Measurements from ENCODE around the gene TNFRSF14. TPM values are rescaled to one million over a fixed set of nuclear protein-coding genes. Genes with fewer than 3 reads are reported as not detected.

The TNFRSF14 gene
- total and polyA plus RNA-seq, 2 of the 13 experiments (the other 11 are each of a cell fraction or from before 2014, with no cell fraction given), result 11.9 to 49.9 TPM

- ChIA-PET POLR2A (interaction anchor here (3.6 to 3.9 kb wide), 2 partner anchors 19 to 114 kb away, joined by 16 to 38 read pairs; partner anchors contain the start of gene PEX10), CTCF (ENCODE audit: low intra/inter-chr PET ratio, low total read pairs) (no interaction called here)
- no TSS peak for BruUV-seq (replicated peaks)
- Histone ChIP-seq H3K4me3 (replicated peaks in 1 of 3; ENCODE audit: insufficient read depth in 1 of 3, low read depth in 2 of 3, low read length in 3 of 3) (peak overlapping the region in 1 of 3 experiments; percentile 96; a peak in 1 of 6 replicates), H3K4me1 (ENCODE audit: insufficient read depth, low read length) (peaks cover 60% of the 10 kb centered on the region), H3K4me2 (ENCODE audit: low read depth, low read length) (no peak overlapping the region), H2AFZ (ENCODE audit: low read length) (no peak overlapping the region), H3K9me3 (ENCODE audit: low read length) (no peaks in the 10 kb centered on the region), H3K79me2 (ENCODE audit: insufficient read depth, low read length) (peaks cover 35% of the 10 kb centered on the region), H3K27ac (ENCODE audit: extremely low read length, insufficient read depth, low read length) (no peak overlapping the region), H3K27me3 (ENCODE audit: control insufficient read depth in 1 of 2, insufficient read depth in 2 of 2, low read length in 2 of 2) (peaks cover 14 to 50% of the 10 kb centered on the region in 2 experiments), H4K20me1 (ENCODE audit: insufficient read depth, low read length) (peaks cover 26% of the 10 kb centered on the region), H3K9ac (ENCODE audit: insufficient read depth, low read depth, low read length) (no peak overlapping the region), H3K36me3 (replicated peaks in 1 of 2; ENCODE audit: control insufficient read depth in 1 of 2, insufficient read depth in 2 of 2, low read length in 2 of 2) (peaks cover 0 to 1% of the 10 kb centered on the region in 2 experiments; a peak in 1 of 5 replicates)
- WGBS (ENCODE audit: low lambda C conversion rate), result no CpG with 5 or more reads among the region's 4 CpGs
- FAIRE-seq, result no peak
- intact Hi-C loops (cut with micrococcal nuclease; ENCODE audit: unreplicated experiment) (loop anchor here (2.0 kb wide), 1 partner anchor 19 kb away; no protein-coding TSS in a partner anchor), in situ Hi-C loops (cut with HindIII; ENCODE audit: extremely low pct_ligation_motif_present, low pct_unique_long_range_greater_than_20kb) (no loop called here)
- TF ChIP-seq MEF2D (CRISPR knock-in tag; IDR thresholded peaks at IDR 0.05), result no peak
- peak; percentile 25; the same call in 1 of the 2 replicates for TF ChIP-seq HDAC1 (CRISPR knock-in tag; IDR thresholded peaks at IDR 0.05)
- TF ChIP-seq HNRNPL (IDR thresholded peaks at IDR 0.05; ENCODE audit: low read depth, low read length), result 0 out of 2 replicates have a peak, but pooled peaks have one; percentile 8
- no peak for TF ChIP-seq HDAC6 (IDR thresholded peaks at IDR 0.05; ENCODE audit: low read depth, low read length)
- no peak for TF ChIP-seq ERF (CRISPR knock-in tag; IDR thresholded peaks at IDR 0.05)
- ATAC-seq, result no peak
- DNase-seq (ENCODE audit: low spot score), result no peak
Measured at GRCh38 chr1:2527556-2527860, 28.7 kb upstream of the TNFRSF14 start.

GRCh38 chr1:2528016-2528415 lies 28.2 kb upstream of the TNFRSF14 start:
- DNase-seq (ENCODE audit: low spot score), result no peak
- intact Hi-C loops (cut with micrococcal nuclease; ENCODE audit: unreplicated experiment), result no loop called here
- in situ Hi-C loops (cut with HindIII; ENCODE audit: extremely low pct_ligation_motif_present, low pct_unique_long_range_greater_than_20kb), result no loop called here

More at GRCh38 chr1:2528016-2528415, 28.2 kb upstream of the TNFRSF14 start:
- peaks cover 55% of the 10 kb centered on the region for H3K4me1 ChIP-seq (ENCODE audit: insufficient read depth, low read length)
- no peak overlapping the region for H3K27ac ChIP-seq (ENCODE audit: extremely low read length, insufficient read depth, low read length)
- no peaks in the 10 kb centered on the region for H3K9me3 ChIP-seq (ENCODE audit: low read length)
- H3K4me3 ChIP-seq (replicated peaks in 1 of 3; ENCODE audit: insufficient read depth in 1 of 3, low read depth in 2 of 3, low read length in 3 of 3), result no peak overlapping the region
- peaks cover 30% of the 10 kb centered on the region for H3K79me2 ChIP-seq (ENCODE audit: insufficient read depth, low read length)
- ATAC-seq (no peak), FAIRE-seq (no peak)
- peaks cover 14 to 55% of the 10 kb centered on the region in 2 experiments for H3K27me3 ChIP-seq (ENCODE audit: control insufficient read depth in 1 of 2, insufficient read depth in 2 of 2, low read length in 2 of 2)
- H2AFZ ChIP-seq (ENCODE audit: low read length), result no peak overlapping the region
- TF ChIP-seq, protein P1, sequence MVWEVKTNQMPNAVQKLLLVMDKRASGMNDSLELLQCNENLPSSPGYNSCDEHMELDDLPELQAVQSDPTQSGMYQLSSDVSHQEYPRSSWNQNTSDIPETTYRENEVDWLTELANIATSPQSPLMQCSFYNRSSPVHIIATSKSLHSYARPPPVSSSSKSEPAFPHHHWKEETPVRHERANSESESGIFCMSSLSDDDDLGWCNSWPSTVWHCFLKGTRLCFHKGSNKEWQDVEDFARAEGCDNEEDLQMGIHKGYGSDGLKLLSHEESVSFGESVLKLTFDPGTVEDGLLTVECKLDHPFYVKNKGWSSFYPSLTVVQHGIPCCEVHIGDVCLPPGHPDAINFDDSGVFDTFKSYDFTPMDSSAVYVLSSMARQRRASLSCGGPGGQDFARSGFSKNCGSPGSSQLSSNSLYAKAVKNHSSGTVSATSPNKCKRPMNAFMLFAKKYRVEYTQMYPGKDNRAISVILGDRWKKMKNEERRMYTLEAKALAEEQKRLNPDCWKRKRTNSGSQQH (CRISPR knock-in tag; IDR thresholded peaks at IDR 0.05; ENCODE audit: low read depth), result no peak
- no peak for TF ChIP-seq ZMYM2 (CRISPR knock-in tag; IDR thresholded peaks at IDR 0.05)
- TF ChIP-seq THAP11 (CRISPR knock-in tag; IDR thresholded peaks at IDR 0.05), result 0 out of 2 replicates have a peak, but pooled peaks have one; percentile 2
- TF ChIP-seq HNRNPL (IDR thresholded peaks at IDR 0.05; ENCODE audit: low read depth, low read length), result 0 out of 2 replicates have a peak, but pooled peaks have one; percentile 46
- 0 out of 2 replicates have a peak, but pooled peaks have one; percentile 47 for TF ChIP-seq CERS6 (CRISPR knock-in tag; IDR thresholded peaks at IDR 0.05)
- CTCF ChIA-PET (ENCODE audit: low intra/inter-chr PET ratio, low total read pairs), result interaction anchor here (1.9 kb wide), 1 partner anchor 20 kb away, joined by 9 read pairs; no protein-coding TSS in a partner anchor
- H4K20me1 ChIP-seq (ENCODE audit: insufficient read depth, low read length), result peaks cover 23% of the 10 kb centered on the region
- H3K4me2 ChIP-seq (ENCODE audit: low read depth, low read length), result peak overlapping the region; percentile 87
- no peak overlapping the region for H3K9ac ChIP-seq (ENCODE audit: insufficient read depth, low read depth, low read length)
- POLR2A ChIA-PET, result interaction anchor here (3.6 to 3.9 kb wide), 2 partner anchors 18 to 115 kb away, joined by 16 to 38 read pairs; partner anchors contain the start of gene PEX10
- WGBS (ENCODE audit: low lambda C conversion rate), result 33% methylated on average over 8 of the region's 12 CpGs
- 0 out of 5 replicates have a peak, but pooled peaks cover 0 to 1% of the 10 kb centered on the region in 2 experiments for H3K36me3 ChIP-seq (replicated peaks in 1 of 2; ENCODE audit: control insufficient read depth in 1 of 2, insufficient read depth in 2 of 2, low read length in 2 of 2)
- BruUV-seq (replicated peaks), result no TSS peak

Data from HepG2 (cell line).